OCI-LY3 (cell line): ENCODE results near the gene TRIM54.

ENCODE experiments used
- H2AFZ ChIP-seq: fragments of 200-600, 300-600 bp; shearing (Covaris generic); 2 replicates; pipeline ENCODE4 v1.6.0; 2014; ENCODE audit warnings: antibody characterized with exemption, low read depth, low read length
- H3K27ac ChIP-seq: fragments of 200-600, 300-600 bp; sonication (generic); 2 replicates; pipeline ENCODE4 v1.5.1; 2014; ENCODE audit warnings: mild to moderate bottlenecking, low read length, moderate library complexity, mixed read lengths
- H3K27me3 ChIP-seq: fragments of 200-600, 300-600 bp; sonication (generic); 2 replicates; pipeline ENCODE4 v1.6.1; 2014; ENCODE audit warnings: low read depth, low read length, mixed read lengths
- H3K36me3 ChIP-seq: fragments of 200-600, 300-600 bp; sonication (generic); replicated peaks from 2 replicates; pipeline ENCODE3; 2014; ENCODE audit warnings: low read depth, low read length, mixed read lengths
- H3K4me1 ChIP-seq: fragments of 300-600, 200-600 bp; sonication (generic); 2 replicates; pipeline ENCODE4 v1.6.1; 2014; ENCODE audit warnings: low read length, mixed read lengths
- H3K4me2 ChIP-seq: fragments of 200-600, 300-600 bp; sonication (generic); 2 replicates; pipeline ENCODE4 v1.6.1; 2014; ENCODE audit warnings: low read length, mixed read lengths
- H3K4me3 ChIP-seq: fragments of 300-600, 200-600 bp; sonication (generic); 2 replicates; pipeline ENCODE4 v1.5.1; 2014; ENCODE audit warnings: antibody characterized with exemption, mild to moderate bottlenecking, low read length, moderate library complexity
- H3K79me2 ChIP-seq: fragments of 300-600, 200-600 bp; shearing (Covaris generic); 2 replicates; pipeline ENCODE4 v1.6.1; 2014; ENCODE audit warnings: mild to moderate bottlenecking, low read length, mixed read lengths
- H3K9ac ChIP-seq: fragments of 300-600, 200-600 bp; shearing (Covaris generic); 2 replicates; pipeline ENCODE4 v1.6.0; 2014; ENCODE audit warnings: mild to moderate bottlenecking, low read length, moderate library complexity
- H3K9me3 ChIP-seq: fragments of 200-600, 300-600 bp; shearing (Covaris generic); 2 replicates; pipeline ENCODE4 v1.6.1; 2014; ENCODE audit warnings: low read length, mixed read lengths; ENCODE audit not compliant: insufficient read depth
- H4K20me1 ChIP-seq: fragments of 200-600, 300-600 bp; sonication (generic); 2 replicates; pipeline ENCODE4 v1.6.1; 2016; ENCODE audit warnings: low read length, mixed read lengths; ENCODE audit not compliant: insufficient read depth
- CTCF ChIP-seq: fragments of 200-600, 300-600 bp; sonication (generic); IDR thresholded peaks from 2 replicates; pipeline ENCODE4 v1.5.1; 2014; ENCODE audit warnings: antibody characterized with exemption, low read length, low read depth
- EZH2phosphoT487 ChIP-seq: fragments of 200-600 bp; shearing (Covaris generic); IDR thresholded peaks from 2 replicates; pipeline ENCODE4 v1.6.1; 2018; ENCODE audit warnings: antibody characterized with exemption, mixed run types, low read depth

The TRIM54 gene

GRCh38 chr2:27247893-27248292 is 34.3 kb upstream of the TRIM54 start:
- Histone ChIP-seq H3K27ac (no peak overlapping the region), H3K36me3 (peaks cover 20% of the 10 kb centered on the region), H2AFZ (no peak overlapping the region), H4K20me1 (no peaks in the 10 kb centered on the region), H3K79me2 (no peaks in the 10 kb centered on the region), H3K9me3 (no peaks in the 10 kb centered on the region), H3K9ac (no peak overlapping the region), H3K4me1 (peaks cover 20% of the 10 kb centered on the region), H3K4me3 (no peak overlapping the region), H3K27me3 (peaks cover 7% of the 10 kb centered on the region; the same call in 1 of the 2 replicates), H3K4me2 (no peak overlapping the region)
- TF ChIP-seq EZH2phosphoT487 (no peak), CTCF (no peak)

GRCh38 chr2:27249159-27249890 is 32.9 kb upstream of the TRIM54 start:
- Histone ChIP-seq H2AFZ (peak overlapping the region; percentile 99), H3K4me2 (no peak overlapping the region), H3K79me2 (no peaks in the 10 kb centered on the region), H4K20me1 (no peaks in the 10 kb centered on the region), H3K9ac (no peak overlapping the region), H3K36me3 (peaks cover 7% of the 10 kb centered on the region), H3K27me3 (peaks cover 7% of the 10 kb centered on the region; the same call in 1 of the 2 replicates), H3K4me3 (no peak overlapping the region), H3K27ac (no peak overlapping the region), H3K4me1 (peaks cover 20% of the 10 kb centered on the region), H3K9me3 (no peaks in the 10 kb centered on the region)
- no peak for TF ChIP-seq EZH2phosphoT487
- TF ChIP-seq CTCF = no peak

GRCh38 chr2:27249891-27250651 is 32.2 kb upstream of the TRIM54 start:
- Histone ChIP-seq H3K4me2 (peak overlapping the region; percentile 76), H3K9ac (peak overlapping the region; percentile 36; the same call in 1 of the 2 replicates), H4K20me1 (no peaks in the 10 kb centered on the region), H3K4me1 (peaks cover 20% of the 10 kb centered on the region), H3K4me3 (peak overlapping the region; percentile 60), H3K27ac (no peak overlapping the region), H3K79me2 (no peaks in the 10 kb centered on the region), H3K27me3 (peaks cover 7% of the 10 kb centered on the region; the same call in 1 of the 2 replicates), H2AFZ (peak overlapping the region; percentile 99), H3K9me3 (no peaks in the 10 kb centered on the region), H3K36me3 (peaks cover 4% of the 10 kb centered on the region)
- TF ChIP-seq CTCF = peak; percentile 88
- no peak for TF ChIP-seq EZH2phosphoT487
